HEK293 (cell line): Measurements from ENCODE around the gene PACS2.

Source experiments
- BCL11B ChIP-seq: fragments of 450-650 bp; formaldehyde crosslinking; IDR thresholded peaks from 2 replicates; pipeline ENCODE4 v1.5.1; 2016; ENCODE audit warnings: low read depth, missing biosample characterization, missing genetic modification characterization
- KLF10 ChIP-seq: fragments of 450-650 bp; IDR thresholded peaks from 2 replicates; pipeline ENCODE4 v1.5.1; 2018; ENCODE audit warnings: missing biosample characterization, mild to moderate bottlenecking, missing genetic modification characterization
- KLF8 ChIP-seq: fragments of 450-650 bp; formaldehyde crosslinking; IDR thresholded peaks from 2 replicates; pipeline ENCODE4 v1.5.1; 2016; ENCODE audit warnings: missing biosample characterization, missing genetic modification characterization
- MEIS1 ChIP-seq: sonication (generic); formaldehyde crosslinking; IDR thresholded peaks from 2 replicates; pipeline ENCODE4 v1.8.1; 2022; ENCODE audit warnings: missing genetic modification reagents, mild to moderate bottlenecking, borderline replicate concordance
- MZF1 ChIP-seq: fragments of 450-650 bp; formaldehyde crosslinking; IDR thresholded peaks from 2 replicates; pipeline ENCODE4 v1.5.1; 2017; ENCODE audit warnings: missing biosample characterization, missing genetic modification characterization, borderline replicate concordance
- OVOL3 ChIP-seq: fragments of 450-650 bp; formaldehyde crosslinking; IDR thresholded peaks from 2 replicates; pipeline ENCODE4 v1.5.1; 2016; ENCODE audit warnings: missing biosample characterization, missing genetic modification characterization
- ZBTB21 ChIP-seq: fragments of 450-650 bp; formaldehyde crosslinking; IDR thresholded peaks from 2 replicates; pipeline ENCODE4 v1.5.1; 2017; ENCODE audit warnings: missing biosample characterization, missing genetic modification characterization
- ZBTB8A ChIP-seq: fragments of 450-650 bp; formaldehyde crosslinking; IDR thresholded peaks from 2 replicates; pipeline ENCODE4 v1.5.1; 2016; ENCODE audit warnings: missing biosample characterization, missing genetic modification characterization
- ZNF114 ChIP-seq: fragments of 450-650 bp; formaldehyde crosslinking; IDR thresholded peaks from 2 replicates; pipeline ENCODE4 v1.5.0; 2017; ENCODE audit warnings: missing biosample characterization, missing genetic modification characterization
- ZNF146 ChIP-seq: fragments of 450-650 bp; formaldehyde crosslinking; IDR thresholded peaks from 2 replicates; pipeline ENCODE4 v1.5.1; 2016; ENCODE audit warnings: missing biosample characterization, missing genetic modification characterization
- ZNF335 ChIP-seq: fragments of 450-650 bp; formaldehyde crosslinking; conservative IDR thresholded peaks from 2 replicates; pipeline ENCODE4 v1.5.1; 2016; ENCODE audit warnings: missing biosample characterization, missing genetic modification characterization
- ZNF394 ChIP-seq: fragments of 450-650 bp; formaldehyde crosslinking; IDR thresholded peaks from 2 replicates; pipeline ENCODE4 v1.5.1; 2016; ENCODE audit warnings: missing biosample characterization, missing genetic modification characterization, mild to moderate bottlenecking, moderate library complexity, borderline replicate concordance
- ZNF426 ChIP-seq: fragments of 450-650 bp; formaldehyde crosslinking; IDR thresholded peaks from 2 replicates; pipeline ENCODE4 v1.5.1; 2017; ENCODE audit warnings: missing biosample characterization, missing genetic modification characterization, mild to moderate bottlenecking, inconsistent platforms, moderate library complexity
- ZNF555 ChIP-seq: fragments of 450-650 bp; formaldehyde crosslinking; conservative IDR thresholded peaks from 2 replicates; pipeline ENCODE4 v1.5.1; 2017; ENCODE audit warnings: missing biosample characterization, mild to moderate bottlenecking, missing genetic modification characterization, inconsistent platforms
- ZNF624 ChIP-seq: fragments of 450-650 bp; formaldehyde crosslinking; IDR thresholded peaks from 2 replicates; pipeline ENCODE4 v1.5.1; 2017; ENCODE audit warnings: missing biosample characterization, missing genetic modification characterization
- ZNF654 ChIP-seq: fragments of 450-650 bp; formaldehyde crosslinking; IDR thresholded peaks from 2 replicates; pipeline ENCODE4 v1.5.1; 2016; ENCODE audit warnings: low read depth, missing biosample characterization, missing genetic modification characterization
- ZNF701 ChIP-seq: fragments of 450-650 bp; formaldehyde crosslinking; IDR thresholded peaks from 2 replicates; pipeline ENCODE4 v1.5.1; 2016; ENCODE audit warnings: missing biosample characterization, missing genetic modification characterization
- TF ChIP-seq, protein P1 (sequence below): sonication (generic); formaldehyde crosslinking; IDR thresholded peaks from 2 replicates; pipeline ENCODE4 v1.8.1; 2022; ENCODE audit warnings: mild to moderate bottlenecking, moderate library complexity, missing genetic modification reagents
- TF ChIP-seq, protein P2 (sequence below): fragments of 450-650 bp; formaldehyde crosslinking; IDR thresholded peaks from 2 replicates; pipeline ENCODE4 v1.5.1; 2017; ENCODE audit warnings: missing biosample characterization, missing genetic modification characterization
- TF ChIP-seq, protein P3 (sequence below): fragments of 450-650 bp; formaldehyde crosslinking; IDR thresholded peaks from 2 replicates; pipeline ENCODE4 v1.5.1; 2016; ENCODE audit warnings: missing biosample characterization, missing genetic modification characterization
- TF ChIP-seq, protein P4 (sequence below): fragments of 450-650 bp; formaldehyde crosslinking; IDR thresholded peaks from 2 replicates; pipeline ENCODE4 v1.5.1; 2017; ENCODE audit warnings: missing biosample characterization, missing genetic modification characterization
- TF ChIP-seq, protein P5 (sequence below): fragments of 450-650 bp; formaldehyde crosslinking; IDR thresholded peaks from 2 replicates; pipeline ENCODE4 v1.5.1; 2016; ENCODE audit warnings: missing biosample characterization, missing genetic modification characterization
- TF ChIP-seq, protein P6 (sequence below): fragments of 450-650 bp; formaldehyde crosslinking; IDR thresholded peaks from 2 replicates; pipeline ENCODE4 v1.5.1; 2016; ENCODE audit warnings: missing biosample characterization, missing genetic modification characterization
- TF ChIP-seq, protein P7 (sequence below): fragments of 450-650 bp; formaldehyde crosslinking; IDR thresholded peaks from 2 replicates; pipeline ENCODE4 v1.5.1; 2017; ENCODE audit warnings: missing biosample characterization, missing genetic modification characterization
- TF ChIP-seq, protein P8 (sequence below): fragments of 450-650 bp; formaldehyde crosslinking; IDR thresholded peaks from 2 replicates; pipeline ENCODE4 v1.5.0; 2017; ENCODE audit warnings: missing biosample characterization, missing genetic modification characterization, borderline replicate concordance
- TF ChIP-seq, protein P9 (sequence below): fragments of 450-650 bp; formaldehyde crosslinking; optimal IDR thresholded peaks from 2 replicates; pipeline ENCODE3; 2016; ENCODE audit warnings: missing biosample characterization, mild to moderate bottlenecking, missing genetic modification characterization

The PACS2 gene

DNA sequence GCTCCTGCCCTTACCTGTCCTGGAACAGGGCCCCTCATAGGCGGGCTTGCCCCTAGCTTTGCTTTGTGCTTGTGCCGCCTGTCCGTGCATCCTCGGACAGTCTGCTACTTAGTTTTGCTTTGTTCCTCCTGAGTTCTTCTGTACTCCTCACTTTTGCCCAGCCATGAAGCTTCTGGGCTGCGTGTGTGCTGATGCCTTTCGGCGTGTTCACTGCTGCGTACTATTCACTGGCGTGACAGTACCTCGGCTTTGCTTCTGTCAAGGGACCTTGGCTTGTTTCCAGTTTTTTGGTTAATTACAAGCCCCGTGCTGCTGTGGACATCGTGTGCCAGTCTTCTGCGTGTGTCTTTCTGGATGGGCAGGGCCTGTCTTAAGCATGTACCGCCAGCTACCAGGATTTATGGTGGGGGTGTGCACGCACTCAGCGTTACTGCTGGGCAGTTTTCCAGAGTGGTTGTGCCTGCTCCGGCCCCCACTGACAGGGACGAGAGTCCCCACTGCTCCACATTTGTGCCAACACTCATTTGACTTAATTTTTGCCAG is 2.5 kb downstream of the PACS2 start (continued):
- TF ChIP-seq, protein P1, sequence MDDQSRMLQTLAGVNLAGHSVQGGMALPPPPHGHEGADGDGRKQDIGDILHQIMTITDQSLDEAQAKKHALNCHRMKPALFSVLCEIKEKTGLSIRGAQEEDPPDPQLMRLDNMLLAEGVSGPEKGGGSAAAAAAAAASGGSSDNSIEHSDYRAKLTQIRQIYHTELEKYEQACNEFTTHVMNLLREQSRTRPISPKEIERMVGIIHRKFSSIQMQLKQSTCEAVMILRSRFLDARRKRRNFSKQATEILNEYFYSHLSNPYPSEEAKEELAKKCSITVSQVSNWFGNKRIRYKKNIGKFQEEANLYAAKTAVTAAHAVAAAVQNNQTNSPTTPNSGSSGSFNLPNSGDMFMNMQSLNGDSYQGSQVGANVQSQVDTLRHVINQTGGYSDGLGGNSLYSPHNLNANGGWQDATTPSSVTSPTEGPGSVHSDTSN (CRISPR knock-in tag): no peak
- no peak for TF ChIP-seq ZNF114 (tag by site-specific recombination)
- no peak for TF ChIP-seq BCL11B (tag by site-specific recombination)
- no peak for TF ChIP-seq MZF1 (tag by site-specific recombination)
- no peak for TF ChIP-seq ZNF624 (tag by site-specific recombination)
- TF ChIP-seq, protein P2, sequence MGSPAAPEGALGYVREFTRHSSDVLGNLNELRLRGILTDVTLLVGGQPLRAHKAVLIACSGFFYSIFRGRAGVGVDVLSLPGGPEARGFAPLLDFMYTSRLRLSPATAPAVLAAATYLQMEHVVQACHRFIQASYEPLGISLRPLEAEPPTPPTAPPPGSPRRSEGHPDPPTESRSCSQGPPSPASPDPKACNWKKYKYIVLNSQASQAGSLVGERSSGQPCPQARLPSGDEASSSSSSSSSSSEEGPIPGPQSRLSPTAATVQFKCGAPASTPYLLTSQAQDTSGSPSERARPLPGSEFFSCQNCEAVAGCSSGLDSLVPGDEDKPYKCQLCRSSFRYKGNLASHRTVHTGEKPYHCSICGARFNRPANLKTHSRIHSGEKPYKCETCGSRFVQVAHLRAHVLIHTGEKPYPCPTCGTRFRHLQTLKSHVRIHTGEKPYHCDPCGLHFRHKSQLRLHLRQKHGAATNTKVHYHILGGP (tag by site-specific recombination): no peak
- peak; percentile 28; the same call in 1 of the 2 replicates for TF ChIP-seq ZBTB8A
- TF ChIP-seq MEIS1 (CRISPR knock-in tag): no peak
- TF ChIP-seq ZNF335 (tag by site-specific recombination): no peak
- TF ChIP-seq, protein P3, sequence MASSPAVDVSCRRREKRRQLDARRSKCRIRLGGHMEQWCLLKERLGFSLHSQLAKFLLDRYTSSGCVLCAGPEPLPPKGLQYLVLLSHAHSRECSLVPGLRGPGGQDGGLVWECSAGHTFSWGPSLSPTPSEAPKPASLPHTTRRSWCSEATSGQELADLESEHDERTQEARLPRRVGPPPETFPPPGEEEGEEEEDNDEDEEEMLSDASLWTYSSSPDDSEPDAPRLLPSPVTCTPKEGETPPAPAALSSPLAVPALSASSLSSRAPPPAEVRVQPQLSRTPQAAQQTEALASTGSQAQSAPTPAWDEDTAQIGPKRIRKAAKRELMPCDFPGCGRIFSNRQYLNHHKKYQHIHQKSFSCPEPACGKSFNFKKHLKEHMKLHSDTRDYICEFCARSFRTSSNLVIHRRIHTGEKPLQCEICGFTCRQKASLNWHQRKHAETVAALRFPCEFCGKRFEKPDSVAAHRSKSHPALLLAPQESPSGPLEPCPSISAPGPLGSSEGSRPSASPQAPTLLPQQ (tag by site-specific recombination): no peak
- TF ChIP-seq ZNF146 (tag by site-specific recombination): peak; percentile 99
- TF ChIP-seq, protein P4, sequence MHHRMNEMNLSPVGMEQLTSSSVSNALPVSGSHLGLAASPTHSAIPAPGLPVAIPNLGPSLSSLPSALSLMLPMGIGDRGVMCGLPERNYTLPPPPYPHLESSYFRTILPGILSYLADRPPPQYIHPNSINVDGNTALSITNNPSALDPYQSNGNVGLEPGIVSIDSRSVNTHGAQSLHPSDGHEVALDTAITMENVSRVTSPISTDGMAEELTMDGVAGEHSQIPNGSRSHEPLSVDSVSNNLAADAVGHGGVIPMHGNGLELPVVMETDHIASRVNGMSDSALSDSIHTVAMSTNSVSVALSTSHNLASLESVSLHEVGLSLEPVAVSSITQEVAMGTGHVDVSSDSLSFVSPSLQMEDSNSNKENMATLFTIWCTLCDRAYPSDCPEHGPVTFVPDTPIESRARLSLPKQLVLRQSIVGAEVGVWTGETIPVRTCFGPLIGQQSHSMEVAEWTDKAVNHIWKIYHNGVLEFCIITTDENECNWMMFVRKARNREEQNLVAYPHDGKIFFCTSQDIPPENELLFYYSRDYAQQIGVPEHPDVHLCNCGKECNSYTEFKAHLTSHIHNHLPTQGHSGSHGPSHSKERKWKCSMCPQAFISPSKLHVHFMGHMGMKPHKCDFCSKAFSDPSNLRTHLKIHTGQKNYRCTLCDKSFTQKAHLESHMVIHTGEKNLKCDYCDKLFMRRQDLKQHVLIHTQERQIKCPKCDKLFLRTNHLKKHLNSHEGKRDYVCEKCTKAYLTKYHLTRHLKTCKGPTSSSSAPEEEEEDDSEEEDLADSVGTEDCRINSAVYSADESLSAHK (tag by site-specific recombination): no peak
- TF ChIP-seq, protein P5, sequence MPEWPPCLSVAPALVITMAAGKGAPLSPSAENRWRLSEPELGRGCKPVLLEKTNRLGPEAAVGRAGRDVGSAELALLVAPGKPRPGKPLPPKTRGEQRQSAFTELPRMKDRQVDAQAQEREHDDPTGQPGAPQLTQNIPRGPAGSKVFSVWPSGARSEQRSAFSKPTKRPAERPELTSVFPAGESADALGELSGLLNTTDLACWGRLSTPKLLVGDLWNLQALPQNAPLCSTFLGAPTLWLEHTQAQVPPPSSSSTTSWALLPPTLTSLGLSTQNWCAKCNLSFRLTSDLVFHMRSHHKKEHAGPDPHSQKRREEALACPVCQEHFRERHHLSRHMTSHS (tag by site-specific recombination): no peak
- TF ChIP-seq OVOL3 (tag by site-specific recombination): no peak
- TF ChIP-seq, protein P6, sequence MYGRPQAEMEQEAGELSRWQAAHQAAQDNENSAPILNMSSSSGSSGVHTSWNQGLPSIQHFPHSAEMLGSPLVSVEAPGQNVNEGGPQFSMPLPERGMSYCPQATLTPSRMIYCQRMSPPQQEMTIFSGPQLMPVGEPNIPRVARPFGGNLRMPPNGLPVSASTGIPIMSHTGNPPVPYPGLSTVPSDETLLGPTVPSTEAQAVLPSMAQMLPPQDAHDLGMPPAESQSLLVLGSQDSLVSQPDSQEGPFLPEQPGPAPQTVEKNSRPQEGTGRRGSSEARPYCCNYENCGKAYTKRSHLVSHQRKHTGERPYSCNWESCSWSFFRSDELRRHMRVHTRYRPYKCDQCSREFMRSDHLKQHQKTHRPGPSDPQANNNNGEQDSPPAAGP: no peak
- TF ChIP-seq KLF10 (tag by site-specific recombination): no peak
- TF ChIP-seq ZNF426: no peak
- no peak for TF ChIP-seq ZNF394 (tag by site-specific recombination)
- no peak for TF ChIP-seq ZNF701 (tag by site-specific recombination)
- TF ChIP-seq, protein P7, sequence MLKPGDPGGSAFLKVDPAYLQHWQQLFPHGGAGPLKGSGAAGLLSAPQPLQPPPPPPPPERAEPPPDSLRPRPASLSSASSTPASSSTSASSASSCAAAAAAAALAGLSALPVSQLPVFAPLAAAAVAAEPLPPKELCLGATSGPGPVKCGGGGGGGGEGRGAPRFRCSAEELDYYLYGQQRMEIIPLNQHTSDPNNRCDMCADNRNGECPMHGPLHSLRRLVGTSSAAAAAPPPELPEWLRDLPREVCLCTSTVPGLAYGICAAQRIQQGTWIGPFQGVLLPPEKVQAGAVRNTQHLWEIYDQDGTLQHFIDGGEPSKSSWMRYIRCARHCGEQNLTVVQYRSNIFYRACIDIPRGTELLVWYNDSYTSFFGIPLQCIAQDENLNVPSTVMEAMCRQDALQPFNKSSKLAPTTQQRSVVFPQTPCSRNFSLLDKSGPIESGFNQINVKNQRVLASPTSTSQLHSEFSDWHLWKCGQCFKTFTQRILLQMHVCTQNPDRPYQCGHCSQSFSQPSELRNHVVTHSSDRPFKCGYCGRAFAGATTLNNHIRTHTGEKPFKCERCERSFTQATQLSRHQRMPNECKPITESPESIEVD (tag by site-specific recombination): no peak
- no peak for TF ChIP-seq ZNF654 (tag by site-specific recombination)
- TF ChIP-seq, protein P8, sequence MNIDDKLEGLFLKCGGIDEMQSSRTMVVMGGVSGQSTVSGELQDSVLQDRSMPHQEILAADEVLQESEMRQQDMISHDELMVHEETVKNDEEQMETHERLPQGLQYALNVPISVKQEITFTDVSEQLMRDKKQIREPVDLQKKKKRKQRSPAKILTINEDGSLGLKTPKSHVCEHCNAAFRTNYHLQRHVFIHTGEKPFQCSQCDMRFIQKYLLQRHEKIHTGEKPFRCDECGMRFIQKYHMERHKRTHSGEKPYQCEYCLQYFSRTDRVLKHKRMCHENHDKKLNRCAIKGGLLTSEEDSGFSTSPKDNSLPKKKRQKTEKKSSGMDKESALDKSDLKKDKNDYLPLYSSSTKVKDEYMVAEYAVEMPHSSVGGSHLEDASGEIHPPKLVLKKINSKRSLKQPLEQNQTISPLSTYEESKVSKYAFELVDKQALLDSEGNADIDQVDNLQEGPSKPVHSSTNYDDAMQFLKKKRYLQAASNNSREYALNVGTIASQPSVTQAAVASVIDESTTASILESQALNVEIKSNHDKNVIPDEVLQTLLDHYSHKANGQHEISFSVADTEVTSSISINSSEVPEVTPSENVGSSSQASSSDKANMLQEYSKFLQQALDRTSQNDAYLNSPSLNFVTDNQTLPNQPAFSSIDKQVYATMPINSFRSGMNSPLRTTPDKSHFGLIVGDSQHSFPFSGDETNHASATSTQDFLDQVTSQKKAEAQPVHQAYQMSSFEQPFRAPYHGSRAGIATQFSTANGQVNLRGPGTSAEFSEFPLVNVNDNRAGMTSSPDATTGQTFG (tag by site-specific recombination): no peak
- peak; percentile 19; the same call in 1 of the 2 replicates for TF ChIP-seq KLF8 (tag by site-specific recombination)
- TF ChIP-seq ZBTB21: no peak
- TF ChIP-seq ZNF555 (tag by site-specific recombination): no peak
- TF ChIP-seq, protein P9, sequence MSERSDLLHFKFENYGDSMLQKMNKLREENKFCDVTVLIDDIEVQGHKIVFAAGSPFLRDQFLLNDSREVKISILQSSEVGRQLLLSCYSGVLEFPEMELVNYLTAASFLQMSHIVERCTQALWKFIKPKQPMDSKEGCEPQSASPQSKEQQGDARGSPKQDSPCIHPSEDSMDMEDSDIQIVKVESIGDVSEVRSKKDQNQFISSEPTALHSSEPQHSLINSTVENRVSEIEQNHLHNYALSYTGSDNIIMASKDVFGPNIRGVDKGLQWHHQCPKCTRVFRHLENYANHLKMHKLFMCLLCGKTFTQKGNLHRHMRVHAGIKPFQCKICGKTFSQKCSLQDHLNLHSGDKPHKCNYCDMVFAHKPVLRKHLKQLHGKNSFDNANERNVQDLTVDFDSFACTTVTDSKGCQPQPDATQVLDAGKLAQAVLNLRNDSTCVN (tag by site-specific recombination): peak; percentile 1
